ENCODE results near the gene ANKRD34B. TPM values are rescaled to one million over a fixed set of nuclear protein-coding genes. Genes with fewer than 3 reads are reported as not detected.

ANKRD34B gene
- not detected for total RNA-seq

GRCh38 chr5:80569961-80570786 lies at the start of gene ANKRD34B:
TSS of gene ANKRD34B (minus strand) at chr5:80570280. CDS start at chr5:80560019, 10,261 bp downstream.
- H3K9me3 Mint-ChIP-seq (ENCODE audit: insufficient read depth), result no peaks in the 10 kb centered on the region
- H3K36me3 Mint-ChIP-seq (ENCODE audit: low read depth), result no peaks in the 10 kb centered on the region
- CTCF ChIA-PET, result no interaction called here
- ATAC-seq (peak; percentile 88), DNase-seq (peak; percentile 63)
- no peak within 1 kb of the TSS for H3K27ac Mint-ChIP-seq
- POLR2A ChIA-PET, result no interaction called here
- H3K4me3 Mint-ChIP-seq, result peak within 1 kb of the TSS; percentile 60
- H3K4me1 Mint-ChIP-seq (ENCODE audit: low read depth), result peaks cover 6% of the 10 kb centered on the region
- H3K27me3 Mint-ChIP-seq (ENCODE audit: low read depth), result peaks cover 69% of the 10 kb centered on the region

- H3K27me3 Mint-ChIP-seq (ENCODE audit: low read depth), result no peaks in the 10 kb centered on the region
- ATAC-seq, result no peak
- peaks cover 32% of the 10 kb centered on the region for H3K36me3 Mint-ChIP-seq (ENCODE audit: low read depth)
- CTCF ChIA-PET, result no interaction called here
- no peak overlapping the region for H3K27ac Mint-ChIP-seq
- no peak for DNase-seq
- H3K9me3 Mint-ChIP-seq (ENCODE audit: insufficient read depth), result no peaks in the 10 kb centered on the region
- no peak overlapping the region for H3K4me3 Mint-ChIP-seq
- peaks cover 13% of the 10 kb centered on the region for H3K4me1 Mint-ChIP-seq (ENCODE audit: low read depth)
- POLR2A ChIA-PET, result no interaction called here
Observed at GRCh38 chr5:80619086-80619485, 49.0 kb upstream of the ANKRD34B start.

GRCh38 chr5:80618438-80618837 lies 48.4 kb upstream of the ANKRD34B start:
- H3K36me3 Mint-ChIP-seq (ENCODE audit: low read depth), result peaks cover 32% of the 10 kb centered on the region
- ChIA-PET POLR2A (no interaction called here), CTCF (no interaction called here)
- H3K4me3 Mint-ChIP-seq, result no peak overlapping the region
- no peaks in the 10 kb centered on the region for H3K9me3 Mint-ChIP-seq (ENCODE audit: insufficient read depth)
- ATAC-seq (no peak), DNase-seq (no peak)
- H3K27ac Mint-ChIP-seq, result no peak overlapping the region
- no peaks in the 10 kb centered on the region for H3K27me3 Mint-ChIP-seq (ENCODE audit: low read depth)
- H3K4me1 Mint-ChIP-seq (ENCODE audit: low read depth), result peaks cover 13% of the 10 kb centered on the region

- DNase-seq (no peak), ATAC-seq (no peak)
- Mint-ChIP-seq H3K4me1 (ENCODE audit: low read depth) (peaks cover 13% of the 10 kb centered on the region), H3K27ac (no peak overlapping the region), H3K9me3 (ENCODE audit: insufficient read depth) (peaks cover 7% of the 10 kb centered on the region), H3K36me3 (ENCODE audit: low read depth) (peaks cover 14% of the 10 kb centered on the region), H3K4me3 (no peak overlapping the region), H3K27me3 (ENCODE audit: low read depth) (no peaks in the 10 kb centered on the region)
- POLR2A ChIA-PET, result no interaction called here
- CTCF ChIA-PET, result interaction anchor here (0.9 kb wide), 1 partner anchor 135 kb away, joined by 3 read pairs; no protein-coding TSS in a partner anchor
Observed at GRCh38 chr5:80615266-80615914, 45.3 kb upstream of the ANKRD34B start.

GRCh38 chr5:80609692-80610091 lies 39.6 kb upstream of the ANKRD34B start:
- ChIA-PET CTCF (no interaction called here), POLR2A (no interaction called here)
- no peak for ATAC-seq
- Mint-ChIP-seq H3K27me3 (ENCODE audit: low read depth) (no peaks in the 10 kb centered on the region), H3K27ac (no peak overlapping the region), H3K36me3 (ENCODE audit: low read depth) (peaks cover 12% of the 10 kb centered on the region), H3K4me1 (ENCODE audit: low read depth) (peaks cover 5% of the 10 kb centered on the region), H3K4me3 (no peak overlapping the region), H3K9me3 (ENCODE audit: insufficient read depth) (peaks cover 11% of the 10 kb centered on the region)
- DNase-seq, result no peak

- Mint-ChIP-seq H3K36me3 (ENCODE audit: low read depth) (peaks cover 12% of the 10 kb centered on the region), H3K4me1 (ENCODE audit: low read depth) (peaks cover 5% of the 10 kb centered on the region), H3K27ac (no peak overlapping the region), H3K4me3 (no peak overlapping the region), H3K9me3 (ENCODE audit: insufficient read depth) (peaks cover 11% of the 10 kb centered on the region), H3K27me3 (ENCODE audit: low read depth) (no peaks in the 10 kb centered on the region)
- DNase-seq, result no peak
- CTCF ChIA-PET, result no interaction called here
- POLR2A ChIA-PET, result interaction anchor here (0.6 to 0.7 kb wide), 2 partner anchors 44 to 553 kb away, joined by 3 to 4 read pairs; no protein-coding TSS in a partner anchor
- ATAC-seq, result no peak
Observed at GRCh38 chr5:80608731-80609130, 38.7 kb upstream of the ANKRD34B start.

GRCh38 chr5:80607832-80608231 lies 37.8 kb upstream of the ANKRD34B start:
- CTCF ChIA-PET, result no interaction called here
- Mint-ChIP-seq H3K4me1 (ENCODE audit: low read depth) (peaks cover 5% of the 10 kb centered on the region), H3K4me3 (no peak overlapping the region), H3K9me3 (ENCODE audit: insufficient read depth) (peaks cover 11% of the 10 kb centered on the region), H3K36me3 (ENCODE audit: low read depth) (peaks cover 10% of the 10 kb centered on the region), H3K27me3 (ENCODE audit: low read depth) (no peaks in the 10 kb centered on the region), H3K27ac (peak overlapping the region; percentile 44)
- DNase-seq (no peak), ATAC-seq (no peak)
- POLR2A ChIA-PET, result no interaction called here

- no peak for ATAC-seq
- H3K27me3 Mint-ChIP-seq (ENCODE audit: low read depth), result no peaks in the 10 kb centered on the region
- CTCF ChIA-PET, result no interaction called here
Observed at GRCh38 chr5:80607343-80607742, 37.3 kb upstream of the ANKRD34B start.

GRCh38 chr5:80600943-80601693 lies 31.0 kb upstream of the ANKRD34B start:
- Mint-ChIP-seq H3K9me3 (ENCODE audit: insufficient read depth) (no peaks in the 10 kb centered on the region), H3K4me3 (no peak overlapping the region), H3K27ac (no peak overlapping the region), H3K4me1 (ENCODE audit: low read depth) (no peaks in the 10 kb centered on the region), H3K27me3 (ENCODE audit: low read depth) (no peaks in the 10 kb centered on the region), H3K36me3 (ENCODE audit: low read depth) (no peaks in the 10 kb centered on the region)
- ChIA-PET POLR2A (no interaction called here), CTCF (no interaction called here)
- DNase-seq (no peak), ATAC-seq (peak; percentile 55)

More at GRCh38 chr5:80607343-80607742, 37.3 kb upstream of the ANKRD34B start:
- POLR2A ChIA-PET, result no interaction called here
- H3K9me3 Mint-ChIP-seq (ENCODE audit: insufficient read depth), result peaks cover 11% of the 10 kb centered on the region
- peaks cover 5% of the 10 kb centered on the region for H3K4me1 Mint-ChIP-seq (ENCODE audit: low read depth)
- H3K4me3 Mint-ChIP-seq, result no peak overlapping the region
- DNase-seq, result no peak
- peaks cover 10% of the 10 kb centered on the region for H3K36me3 Mint-ChIP-seq (ENCODE audit: low read depth)
- no peak overlapping the region for H3K27ac Mint-ChIP-seq

GRCh38 chr5:80597500-80597899 lies 27.4 kb upstream of the ANKRD34B start:
- ATAC-seq, result no peak
- peaks cover 2% of the 10 kb centered on the region for H3K27me3 Mint-ChIP-seq (ENCODE audit: low read depth)
- no peaks in the 10 kb centered on the region for H3K9me3 Mint-ChIP-seq (ENCODE audit: insufficient read depth)

GRCh38 chr5:80594810-80595209 lies 24.7 kb upstream of the ANKRD34B start:
- H3K27me3 Mint-ChIP-seq (ENCODE audit: low read depth), result peaks cover 6% of the 10 kb centered on the region
- ChIA-PET CTCF (no interaction called here), POLR2A (no interaction called here)
- no peak for ATAC-seq
- H3K9me3 Mint-ChIP-seq (ENCODE audit: insufficient read depth), result no peaks in the 10 kb centered on the region
- H3K4me1 Mint-ChIP-seq (ENCODE audit: low read depth), result no peaks in the 10 kb centered on the region
- DNase-seq, result no peak
- no peaks in the 10 kb centered on the region for H3K36me3 Mint-ChIP-seq (ENCODE audit: low read depth)
- H3K27ac Mint-ChIP-seq, result no peak overlapping the region
- no peak overlapping the region for H3K4me3 Mint-ChIP-seq

More at GRCh38 chr5:80597500-80597899, 27.4 kb upstream of the ANKRD34B start:
- CTCF ChIA-PET, result no interaction called here
- no peaks in the 10 kb centered on the region for H3K4me1 Mint-ChIP-seq (ENCODE audit: low read depth)
- H3K4me3 Mint-ChIP-seq, result no peak overlapping the region
- no peak for DNase-seq
- POLR2A ChIA-PET, result no interaction called here
- H3K36me3 Mint-ChIP-seq (ENCODE audit: low read depth), result no peaks in the 10 kb centered on the region
- no peak overlapping the region for H3K27ac Mint-ChIP-seq

GRCh38 chr5:80592761-80593160 lies 22.7 kb upstream of the ANKRD34B start:
- ChIA-PET CTCF (no interaction called here), POLR2A (no interaction called here)
- H3K27ac Mint-ChIP-seq, result no peak overlapping the region
- H3K27me3 Mint-ChIP-seq (ENCODE audit: low read depth), result peaks cover 6% of the 10 kb centered on the region
- no peak for ATAC-seq
- no peak for DNase-seq
- H3K4me1 Mint-ChIP-seq (ENCODE audit: low read depth), result no peaks in the 10 kb centered on the region
- H3K4me3 Mint-ChIP-seq, result no peak overlapping the region
- no peaks in the 10 kb centered on the region for H3K36me3 Mint-ChIP-seq (ENCODE audit: low read depth)
- no peaks in the 10 kb centered on the region for H3K9me3 Mint-ChIP-seq (ENCODE audit: insufficient read depth)

Data from activated CD8-positive, alpha-beta T cell treated with anti-CD3 and anti-CD28 coated beads, Interleukin-2, amount 10 ng/mL, durations not matched to agents 7 days and 5 days (primary cell).